IPS-18c (cell line): ENCODE data around the gene IMMP2L.

Experiments
- H3K4me3 ChIP-seq: 2 replicates; pipeline ENCODE4 v1.7.0; 2013; ENCODE audit warnings: low read depth, mild to moderate bottlenecking, low read length, moderate library complexity; ENCODE audit not compliant: insufficient read depth
- H3K9me3 ChIP-seq: one replicate; pipeline ENCODE4 v1.6.1; 2013; ENCODE audit warnings: mild to moderate bottlenecking, low read length, moderate library complexity; ENCODE audit not compliant: control insufficient read depth, insufficient read depth

The IMMP2L gene

DNA sequence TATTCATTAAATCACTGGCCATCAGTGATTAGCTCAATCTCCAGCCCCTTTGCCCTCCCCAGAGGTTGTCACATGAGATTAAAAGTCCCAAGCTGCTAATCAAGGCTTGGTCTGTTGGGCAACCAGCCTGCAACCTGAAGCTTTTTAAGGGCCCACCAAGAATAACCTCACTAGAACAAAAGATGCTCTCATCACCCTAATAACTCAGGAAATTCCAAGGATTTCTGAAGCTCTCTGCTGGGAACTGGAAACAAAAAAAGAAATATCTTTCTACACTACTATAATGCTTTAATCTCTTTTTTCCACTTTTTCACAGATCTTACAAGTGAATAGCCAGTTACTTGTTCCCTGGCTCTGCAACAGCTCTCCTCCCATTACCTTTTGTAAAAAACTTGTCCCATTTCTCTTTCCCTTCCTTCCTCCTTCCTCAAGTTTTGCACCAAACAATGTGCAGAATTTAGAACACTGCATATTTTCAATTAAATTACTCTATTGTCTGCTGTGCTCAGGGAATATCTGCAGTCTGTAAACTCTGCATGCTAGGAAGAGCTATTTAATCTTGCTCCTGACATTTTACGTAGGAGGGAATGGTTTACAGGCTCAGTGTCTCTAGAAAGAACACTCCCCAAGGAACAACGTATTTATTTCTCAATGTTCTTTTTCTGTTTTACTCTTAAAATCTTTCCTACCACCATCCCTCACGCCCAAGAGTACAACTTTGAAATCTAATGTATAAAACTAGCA is 169.1 kb downstream of the IMMP2L start:
- no peaks in the 10 kb centered on the region for H3K9me3 ChIP-seq
- H3K4me3 ChIP-seq: no peak overlapping the region

DNA sequence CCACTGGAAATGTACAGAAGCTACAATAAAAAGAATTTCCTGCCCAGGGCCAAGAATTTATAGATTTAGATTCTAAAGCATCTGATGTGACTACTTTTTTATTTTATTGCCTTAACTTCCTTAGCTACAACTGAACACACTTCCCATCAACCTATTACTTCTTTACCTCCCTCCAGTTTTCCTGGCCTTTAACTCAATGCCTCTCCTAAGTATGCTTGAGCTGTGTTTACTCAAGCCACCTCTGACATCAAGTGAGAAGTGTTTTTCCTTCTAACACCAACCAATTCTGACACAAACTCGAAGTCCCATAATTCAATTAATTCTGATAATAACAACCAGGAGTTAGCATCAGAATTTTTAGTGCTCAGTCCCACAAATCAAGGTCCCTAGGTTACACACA is 170.0 kb downstream of the IMMP2L start:
- H3K4me3 ChIP-seq: no peak overlapping the region
- H3K9me3 ChIP-seq: no peaks in the 10 kb centered on the region

DNA sequence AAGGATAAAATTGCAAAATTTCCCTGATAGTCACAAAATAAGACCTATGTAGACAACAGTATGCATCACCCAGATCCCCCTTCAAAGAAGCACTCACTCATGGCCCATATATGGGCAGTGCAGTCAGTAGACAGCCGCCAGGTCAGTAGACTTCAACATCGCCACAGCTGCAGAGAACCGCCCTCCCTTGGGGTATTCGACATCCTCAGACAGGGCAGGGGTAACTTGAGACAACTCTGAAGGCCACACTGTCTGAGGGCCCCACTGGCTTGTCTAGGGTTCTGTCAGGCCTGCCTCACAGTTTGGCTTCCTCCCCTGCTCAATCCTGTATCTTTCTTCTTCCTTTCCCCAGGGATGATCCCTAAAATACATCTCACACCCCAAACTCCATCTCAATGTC is 172.3 kb downstream of the IMMP2L start:
- H3K9me3 ChIP-seq: no peaks in the 10 kb centered on the region
- no peak overlapping the region for H3K4me3 ChIP-seq

GRCh38 chr7:111388912-111389311 is 173.4 kb downstream of the IMMP2L start:
- H3K4me3 ChIP-seq: no peak overlapping the region
- H3K9me3 ChIP-seq: no peaks in the 10 kb centered on the region

DNA sequence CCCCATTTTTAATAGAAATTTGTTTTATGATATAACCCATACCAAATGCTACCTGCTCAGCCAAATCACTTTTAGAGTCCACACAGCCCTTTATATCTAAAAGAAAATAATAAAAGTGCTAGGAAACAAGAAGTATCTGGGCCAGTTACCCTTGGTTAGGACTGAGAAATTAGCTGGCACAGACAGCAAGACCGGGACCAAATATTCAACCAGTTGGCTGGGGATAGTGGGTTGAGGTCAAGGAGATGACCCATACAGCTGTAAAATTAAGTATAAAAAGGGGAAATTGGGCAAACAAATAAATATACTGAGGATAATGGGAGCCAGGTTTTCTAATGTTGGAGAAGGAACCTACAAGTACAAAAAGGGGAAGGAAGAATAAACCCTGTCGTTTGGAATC is 174.3 kb downstream of the IMMP2L start:
- H3K4me3 ChIP-seq: no peak overlapping the region

GRCh38 chr7:111384065-111384891 is 178.0 kb downstream of the IMMP2L start:
- Histone ChIP-seq H3K9me3 (no peaks in the 10 kb centered on the region), H3K4me3 (no peak overlapping the region)

More for the DNA sequence above, 174.3 kb downstream of the IMMP2L start:
- no peaks in the 10 kb centered on the region for H3K9me3 ChIP-seq

DNA sequence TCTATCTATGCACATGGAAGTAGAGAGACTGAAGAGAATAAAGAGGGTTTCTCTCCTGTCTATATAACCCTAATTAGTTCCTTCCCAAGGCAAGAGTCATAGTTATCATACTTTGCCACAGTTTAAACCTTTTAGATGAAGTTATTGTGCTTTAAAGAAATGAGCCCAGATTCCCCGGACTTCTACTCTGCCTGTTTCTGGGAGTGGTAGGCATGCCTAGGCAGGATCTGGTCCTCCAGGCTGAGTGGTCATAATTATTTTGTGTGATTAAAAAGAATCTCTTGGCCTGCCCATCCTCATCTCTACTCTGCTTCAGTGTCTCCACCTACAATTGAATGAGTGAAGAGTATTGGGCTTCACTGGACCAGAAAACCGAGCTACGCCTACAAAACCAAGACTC is 179.2 kb downstream of the IMMP2L start:
- Histone ChIP-seq H3K4me3 (no peak overlapping the region), H3K9me3 (no peaks in the 10 kb centered on the region)

- H3K4me3 ChIP-seq: no peak overlapping the region
- no peaks in the 10 kb centered on the region for H3K9me3 ChIP-seq
Measured at GRCh38 chr7:111381590-111381989, 180.7 kb downstream of the IMMP2L start.

DNA sequence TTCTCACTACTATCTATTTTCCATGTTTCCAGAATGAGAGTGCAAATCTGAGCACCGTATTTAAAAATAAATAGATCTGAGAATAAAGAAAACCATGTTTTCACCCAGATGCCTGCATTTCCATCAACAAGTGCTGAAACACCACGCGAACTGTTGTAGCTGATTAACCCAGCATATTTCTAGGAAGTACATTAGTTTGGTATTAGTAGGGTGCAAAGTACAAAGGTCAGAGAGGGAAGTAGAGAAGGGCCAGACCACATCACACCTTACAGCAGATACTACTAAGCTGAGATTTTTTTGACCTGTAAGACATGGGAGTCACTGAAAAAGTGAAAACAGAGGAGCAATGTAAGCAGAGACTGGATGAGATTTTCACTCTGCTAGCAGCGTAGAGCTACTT is 181.3 kb downstream of the IMMP2L start:
- H3K4me3 ChIP-seq: no peak overlapping the region
- H3K9me3 ChIP-seq: no peaks in the 10 kb centered on the region

- no peaks in the 10 kb centered on the region for H3K9me3 ChIP-seq
- no peak overlapping the region for H3K4me3 ChIP-seq
Measured at GRCh38 chr7:111374027-111374426, 188.3 kb downstream of the IMMP2L start.

- H3K4me3 ChIP-seq: no peak overlapping the region
- no peaks in the 10 kb centered on the region for H3K9me3 ChIP-seq
Measured at GRCh38 chr7:111371437-111371836, 190.9 kb downstream of the IMMP2L start.

GRCh38 chr7:111370002-111370401 is 192.3 kb downstream of the IMMP2L start:
- H3K4me3 ChIP-seq: no peak overlapping the region
- no peaks in the 10 kb centered on the region for H3K9me3 ChIP-seq

DNA sequence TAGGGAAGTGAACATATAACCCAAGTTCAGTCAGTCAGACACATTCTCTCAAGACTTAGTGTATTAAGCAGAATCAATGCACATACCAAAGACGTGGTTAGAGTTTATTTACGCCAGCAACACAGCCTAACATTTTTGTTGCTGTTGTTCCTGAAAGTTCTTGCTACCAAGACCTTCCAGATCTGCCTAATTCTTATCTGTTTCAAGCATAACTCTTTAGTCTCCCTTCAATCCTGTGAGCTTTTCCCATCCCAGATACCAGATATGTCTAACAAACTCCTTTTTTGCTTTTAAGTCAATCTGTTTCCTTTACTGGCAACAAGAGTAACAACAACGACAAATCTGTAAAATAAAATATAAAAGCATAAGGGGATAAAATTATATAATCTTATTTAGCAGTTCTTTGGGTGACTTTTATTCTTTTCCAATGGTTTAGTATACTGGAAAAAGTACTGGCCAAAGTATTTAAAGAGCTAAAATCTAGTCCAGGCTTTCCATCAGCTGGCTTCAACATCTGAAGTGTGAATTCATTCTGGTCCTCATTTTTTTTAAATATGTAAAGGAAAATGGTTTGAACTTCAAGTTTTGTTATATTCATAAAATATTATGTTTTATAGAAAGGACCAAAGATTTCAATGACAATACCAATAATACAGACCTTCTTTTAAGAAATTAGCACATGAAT is 193.8 kb downstream of the IMMP2L start:
- Histone ChIP-seq H3K4me3 (no peak overlapping the region), H3K9me3 (no peaks in the 10 kb centered on the region)

- H3K4me3 ChIP-seq: no peak overlapping the region
- H3K9me3 ChIP-seq: no peaks in the 10 kb centered on the region
Measured at GRCh38 chr7:111364413-111364812, 197.9 kb downstream of the IMMP2L start.

DNA sequence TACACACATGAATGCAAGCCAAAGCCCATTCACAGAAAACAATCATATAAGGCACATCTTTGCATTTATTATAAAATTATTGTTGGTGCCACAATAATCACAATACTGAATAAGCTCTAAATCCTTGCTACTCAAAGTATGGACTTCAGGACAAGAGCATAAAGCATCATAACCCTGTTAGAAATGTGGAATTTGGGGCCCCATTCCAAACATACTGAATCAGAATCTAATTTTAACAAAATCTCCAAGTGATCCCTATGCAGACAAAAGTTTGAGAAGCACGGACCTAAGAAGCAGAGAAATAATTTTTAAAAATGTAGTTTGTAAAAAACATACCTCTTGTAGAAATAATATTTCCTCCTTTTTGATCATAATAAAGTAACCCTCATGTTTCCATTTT is 199.2 kb downstream of the IMMP2L start:
- Histone ChIP-seq H3K4me3 (no peak overlapping the region), H3K9me3 (no peaks in the 10 kb centered on the region)

DNA sequence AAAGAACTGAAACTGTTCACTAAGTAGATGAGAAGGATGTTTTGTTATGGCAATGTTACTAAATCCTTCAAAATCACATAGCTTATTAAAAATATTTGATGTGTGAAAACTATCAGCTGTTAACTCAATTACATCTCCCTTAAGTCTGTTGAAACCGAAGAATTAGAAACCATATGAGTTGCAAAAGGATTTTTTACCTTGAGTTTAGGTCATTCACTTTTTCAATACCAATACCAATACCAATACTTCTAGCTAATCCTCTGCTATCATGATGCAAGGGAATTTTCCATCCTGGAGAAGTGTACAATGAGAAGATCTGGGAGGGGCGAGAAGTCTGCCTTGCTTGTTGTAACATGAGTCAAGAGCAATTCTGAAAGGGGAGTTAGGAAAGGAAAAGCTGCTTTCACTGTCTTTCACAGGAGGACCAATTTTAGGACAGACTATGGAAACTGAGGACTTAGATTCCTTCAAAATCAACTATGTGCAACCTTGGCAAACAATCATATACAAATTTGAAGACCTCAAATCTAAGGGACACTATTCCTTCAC is 199.7 kb downstream of the IMMP2L start:
- H3K4me3 ChIP-seq: no peak overlapping the region
- no peaks in the 10 kb centered on the region for H3K9me3 ChIP-seq

GRCh38 chr7:111358915-111359314 is 203.4 kb downstream of the IMMP2L start:
- no peak overlapping the region for H3K4me3 ChIP-seq
- no peaks in the 10 kb centered on the region for H3K9me3 ChIP-seq

GRCh38 chr7:111357691-111358090 is 204.6 kb downstream of the IMMP2L start:
- Histone ChIP-seq H3K4me3 (no peak overlapping the region), H3K9me3 (no peaks in the 10 kb centered on the region)
